Cardiac septum (tissue), 1 donor: Measurements from ENCODE around the gene SFT2D3. TPM values are rescaled to one million over a fixed set of nuclear protein-coding genes. Genes with fewer than 3 reads are reported as not detected.
A peak's percentile ranks its signal among the peaks of the same experiment; 100 is the strongest.

Experiments used
- DNase-seq: peaks from one replicate; pipeline ENCODE4 v3.0.0-alpha.2; 2020; ENCODE audit warnings: low spot score
- intact Hi-C: fragments of 100-400 bp; cut with DNase I; formaldehyde crosslinking; loops from one replicate; pipeline ENCODE4 v1.14.0; 2022
- long read RNA-seq: library from polyadenylated mRNA; unstranded; transcript quantifications from one replicate; pipeline ENCODE4 v2.0.0, GENCODE V29; 2021
- total RNA-seq: library from RNA; stranded (reverse); fragmentation: NEBNext Ultra II Directional; extraction: Animal tissue kit (Norgen Biotek cat#: 25700); gene quantifications from one replicate; pipeline ENCODE4 v1.2.1, GENCODE V29; 2021
- donor health status: DM: no; HTN: no; CAD: no.

The SFT2D3 gene, protein sequence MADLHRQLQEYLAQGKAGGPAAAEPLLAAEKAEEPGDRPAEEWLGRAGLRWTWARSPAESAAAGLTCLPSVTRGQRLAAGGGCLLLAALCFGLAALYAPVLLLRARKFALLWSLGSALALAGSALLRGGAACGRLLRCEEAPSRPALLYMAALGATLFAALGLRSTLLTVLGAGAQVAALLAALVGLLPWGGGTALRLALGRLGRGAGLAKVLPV
- total RNA-seq, result 3.1 TPM
- long read RNA-seq, transcript SFT2D3-201 (1 exons, 3,735 nt), result major isoform, 20 of 20 reads
- long read RNA-seq, partial matches to known transcripts, result 0 of 20 reads
- long read RNA-seq, other reads (novel, unspliced or antisense), result 0 of 20 reads

DNA sequence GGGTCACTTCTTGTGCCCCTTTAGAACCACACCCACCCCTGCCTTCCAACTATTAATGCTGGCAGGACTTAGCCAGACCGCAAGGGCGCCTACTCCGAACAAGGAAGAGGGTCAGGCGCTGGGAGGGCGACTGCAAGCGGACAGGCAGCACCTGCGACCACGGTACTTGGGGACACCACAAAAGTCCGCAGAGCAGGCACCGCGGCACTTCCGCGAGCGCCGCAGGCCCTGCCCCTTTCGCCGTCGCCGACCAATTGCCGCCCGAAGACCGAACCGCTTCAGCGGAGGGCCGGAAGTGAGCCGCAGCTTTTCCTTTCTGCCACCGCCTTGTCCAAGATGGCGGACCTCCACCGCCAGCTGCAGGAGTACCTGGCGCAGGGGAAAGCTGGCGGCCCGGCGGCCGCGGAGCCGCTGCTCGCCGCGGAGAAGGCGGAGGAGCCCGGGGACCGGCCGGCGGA lies at the start of gene SFT2D3:
TSS of gene SFT2D3 (plus strand) at position 305 of the 458 bp plus-strand sequence. CDS start at position 337, 32 bp downstream.
- DNase-seq, result peak; percentile 98
- intact Hi-C loops, result loop anchor here (5.0 kb wide), 1 partner anchor 156 kb away; the partner anchor contains the start of gene POLR2D

DNA sequence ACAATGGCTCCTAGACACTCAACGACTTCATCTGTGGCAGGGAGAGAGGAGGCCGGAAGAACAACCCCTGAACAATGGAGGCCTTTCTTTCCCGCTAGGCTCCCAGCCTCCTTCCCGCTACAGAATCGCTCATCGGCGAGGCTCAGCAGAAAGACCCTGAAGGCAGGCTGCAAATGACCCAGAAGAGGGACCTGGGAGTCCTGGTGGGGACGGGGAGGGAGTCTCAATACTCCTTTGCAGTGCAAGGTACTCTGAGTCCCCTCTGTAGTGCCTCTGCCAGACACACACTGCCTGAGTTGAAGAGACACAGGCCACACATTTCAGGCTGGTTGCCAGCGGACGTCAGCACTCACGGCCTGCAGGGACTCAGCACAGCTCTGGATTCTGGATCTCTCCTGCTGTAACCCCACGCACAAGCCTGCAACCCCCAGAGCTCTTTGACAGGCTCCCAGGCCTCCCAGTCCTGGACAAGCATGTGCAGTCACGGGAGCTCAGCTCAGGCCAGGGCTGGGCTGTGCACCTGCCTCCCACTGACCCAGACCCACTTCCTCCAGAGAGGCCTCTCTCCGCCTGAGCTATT lies 49.2 kb upstream of the SFT2D3 start:
- peak; percentile 95 for DNase-seq
- intact Hi-C loops, result loop anchor here (5.0 kb wide), 2 partner anchors 125 to 140 kb away; partner anchors contain the start of gene IWS1

DNA sequence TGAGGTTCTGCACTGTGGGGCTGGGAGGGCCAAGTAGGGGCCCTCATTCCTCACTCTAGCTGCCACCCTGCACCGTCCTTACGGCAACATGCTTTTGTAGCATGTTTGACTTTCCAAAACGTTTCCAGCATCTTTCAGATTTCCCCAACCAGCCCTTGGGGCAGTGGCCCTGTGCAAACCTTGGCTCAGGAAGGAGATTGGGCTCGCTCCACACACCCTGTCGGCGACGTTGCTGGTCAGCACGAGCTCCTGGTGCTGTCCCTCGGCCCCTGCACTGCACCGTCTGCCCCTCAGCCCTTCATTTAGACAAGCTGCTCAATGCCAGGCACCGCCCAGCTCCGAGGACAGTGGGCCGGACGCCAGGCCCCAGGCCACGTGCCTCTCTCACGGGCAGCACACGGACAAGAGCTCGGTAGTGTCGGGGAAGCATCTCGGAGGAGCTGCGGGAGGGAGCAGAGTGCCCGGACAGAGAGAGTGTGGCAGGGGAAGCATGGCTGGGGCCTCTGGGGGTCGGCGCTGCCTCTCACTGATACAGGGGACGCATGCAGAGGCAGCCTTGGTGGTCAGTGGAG lies 48.4 kb upstream of the SFT2D3 start:
- DNase-seq, result no peak
- intact Hi-C loops, result loop anchor here (5.0 kb wide), 2 partner anchors 126 to 141 kb away; partner anchors contain the start of gene IWS1

DNA sequence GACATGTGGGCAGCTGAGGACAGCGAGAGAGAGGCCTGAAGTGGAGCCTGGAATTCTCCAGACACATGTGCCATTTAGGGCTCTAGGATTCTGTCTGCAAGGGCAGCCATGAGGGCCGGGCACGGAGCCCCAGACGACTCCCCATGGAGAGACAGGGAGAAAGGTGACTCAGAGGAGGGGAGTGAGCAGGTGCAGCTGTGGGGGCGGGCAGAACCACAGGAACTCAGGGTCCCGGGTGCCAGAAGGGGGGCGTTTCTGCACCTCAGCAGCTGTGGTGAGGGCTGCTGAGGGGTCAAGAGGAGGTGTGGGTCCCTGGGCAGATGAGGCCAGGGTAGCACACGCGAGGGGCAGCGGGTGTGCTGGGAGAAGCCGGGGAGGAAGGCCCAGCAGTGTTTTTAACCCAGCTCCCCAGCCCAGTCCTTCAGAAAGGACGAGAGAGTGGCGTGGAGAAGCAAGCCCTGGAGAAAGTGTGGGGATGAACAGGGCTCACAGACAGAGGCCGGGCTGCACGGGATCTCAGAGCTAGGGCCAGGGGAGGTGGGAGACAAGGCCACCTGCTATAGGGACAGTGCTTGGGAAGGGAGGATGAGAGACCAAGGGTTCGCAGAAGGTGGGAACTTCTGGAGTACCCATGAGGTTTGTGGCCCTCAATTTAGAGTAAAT lies 47.7 kb upstream of the SFT2D3 start:
- intact Hi-C loops, result loop anchor here (5.0 kb wide), 2 partner anchors 126 to 141 kb away; partner anchors contain the start of gene IWS1
- DNase-seq, result no peak

DNA sequence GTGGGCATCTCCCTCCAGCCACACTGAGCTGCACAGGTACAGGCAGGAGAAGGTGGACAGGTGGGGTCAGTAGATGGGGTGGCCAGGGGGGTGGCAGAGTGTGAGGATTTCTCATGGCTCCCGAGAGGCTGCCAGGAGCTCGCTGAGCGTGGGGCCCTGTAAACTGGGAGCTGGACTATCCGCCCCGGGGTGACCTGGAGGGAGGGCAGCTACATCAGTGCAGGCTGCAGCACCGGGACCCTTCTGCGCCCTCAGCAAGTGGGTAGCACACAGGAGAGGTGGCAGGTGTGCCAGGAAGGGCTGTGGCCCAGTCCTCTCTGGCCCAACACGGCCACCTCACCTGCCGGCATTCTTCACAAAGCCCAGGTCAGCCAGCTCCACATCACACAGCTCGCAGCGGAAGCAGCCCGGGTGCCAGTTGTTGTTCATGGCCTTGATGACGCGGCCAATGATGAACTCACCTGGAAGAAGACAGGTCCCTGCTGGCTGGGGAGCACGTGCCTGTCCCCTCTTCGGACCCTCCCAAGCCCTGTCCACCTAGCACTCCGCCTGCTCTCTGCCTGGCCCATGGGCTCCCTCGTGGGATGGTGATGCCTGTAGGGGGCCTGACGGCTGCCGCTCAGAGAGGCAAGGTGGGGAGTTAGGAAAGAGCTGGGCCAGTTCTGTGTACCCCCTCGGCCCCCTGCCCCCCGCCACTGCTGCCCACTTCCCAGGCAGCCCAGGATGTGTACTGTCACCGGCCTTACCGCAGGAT lies 47.0 kb upstream of the SFT2D3 start:
- intact Hi-C loops, result loop anchor here (5.0 kb wide), 2 partner anchors 127 to 142 kb away; partner anchors contain the start of gene IWS1
- no peak for DNase-seq

DNA sequence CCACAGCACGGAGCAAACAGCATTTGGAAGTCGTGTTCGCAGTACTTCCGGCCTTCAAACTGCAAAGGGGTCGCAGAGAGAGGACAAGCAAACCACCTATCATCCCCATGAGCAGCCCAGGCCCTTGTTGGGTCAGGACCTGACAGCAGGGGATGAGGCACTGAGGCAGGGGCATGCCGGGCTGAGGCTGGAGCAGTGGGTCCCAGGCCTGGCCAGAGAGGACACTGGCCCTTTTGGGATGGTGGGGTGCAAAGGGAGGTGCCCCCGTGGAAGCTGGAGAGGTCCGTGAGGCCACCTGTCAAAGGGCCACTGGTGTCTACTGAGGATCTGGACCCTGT lies 46.5 kb upstream of the SFT2D3 start:
- no peak for DNase-seq
- intact Hi-C loops, result loop anchor here (5.0 kb wide), 2 partner anchors 128 to 143 kb away; partner anchors contain the start of gene IWS1

DNA sequence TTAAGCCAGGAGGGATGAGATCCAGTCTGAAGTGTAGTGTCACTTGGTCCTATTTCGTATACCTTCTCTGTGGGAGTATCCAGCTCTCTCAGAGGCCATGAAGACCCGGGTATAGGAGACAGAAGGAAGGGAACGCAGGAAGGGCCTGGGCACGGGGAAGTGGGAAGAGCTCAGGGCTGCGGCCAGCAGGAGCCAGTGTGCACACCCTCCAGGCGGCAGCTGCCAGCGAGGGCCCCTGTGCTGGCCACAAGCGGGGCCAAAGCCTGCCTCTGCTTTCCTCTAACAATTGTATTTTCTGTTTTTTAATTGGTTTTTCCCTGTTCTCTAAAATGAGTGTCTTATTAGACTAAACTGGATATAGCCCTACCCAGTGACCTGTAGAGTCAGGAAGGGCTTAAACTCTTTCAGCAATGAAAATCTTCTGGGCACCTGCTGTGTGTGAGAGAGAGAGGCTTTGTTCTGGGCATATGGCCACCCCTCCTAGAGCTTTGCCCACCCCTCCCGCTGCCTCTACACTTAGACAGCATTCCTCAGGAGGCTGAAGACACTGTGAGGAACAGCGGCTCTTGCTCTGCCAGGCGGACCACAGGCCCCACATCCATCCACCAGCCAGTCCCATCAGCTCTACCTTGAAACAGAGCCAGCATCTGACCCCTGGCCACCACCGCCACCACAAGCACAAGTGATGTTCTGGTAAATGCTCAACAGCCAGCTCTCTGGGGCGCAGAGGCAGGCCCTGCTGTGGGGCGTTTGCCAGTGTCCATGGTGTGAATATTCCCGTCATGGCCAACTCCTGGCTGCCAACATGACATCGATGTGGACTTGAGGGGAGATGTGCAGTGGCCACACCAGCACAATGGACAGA lies 45.9 kb upstream of the SFT2D3 start:
- DNase-seq, result no peak
- intact Hi-C loops, result loop anchor here (2.0 kb wide), 1 partner anchor 17 kb away; no protein-coding TSS in a partner anchor

DNA sequence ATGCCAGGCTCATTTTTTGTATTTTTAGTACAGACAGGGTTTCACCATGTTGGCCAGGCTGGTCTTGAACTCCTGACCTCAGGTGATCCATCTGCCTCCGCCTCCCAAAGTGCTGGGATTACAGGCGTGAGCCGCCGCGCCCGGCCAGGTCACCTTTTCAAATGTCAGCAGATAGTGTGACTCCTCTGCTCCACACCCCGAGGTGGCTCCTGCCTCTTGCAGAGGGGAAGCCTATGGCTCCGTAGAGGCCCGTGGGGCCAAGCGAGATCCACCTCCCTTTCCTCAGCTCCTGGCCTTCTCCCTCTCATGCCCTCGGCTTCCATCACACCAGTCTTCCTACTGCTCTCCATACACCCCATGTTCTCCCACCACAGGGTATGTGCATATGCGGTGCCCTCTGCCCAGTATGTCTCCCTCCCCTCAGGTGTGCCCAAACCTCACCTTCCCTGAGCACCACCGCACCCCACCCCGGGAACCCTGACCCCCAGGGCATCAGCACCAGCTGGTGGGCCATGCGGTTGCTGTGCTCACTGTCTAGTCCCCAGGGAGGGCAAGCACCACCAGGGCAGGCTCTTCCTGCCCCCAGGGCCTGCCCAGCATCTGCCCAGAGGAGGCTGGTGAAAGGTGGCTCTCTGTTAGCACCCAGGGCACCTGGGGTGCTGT lies 44.6 kb upstream of the SFT2D3 start:
- intact Hi-C loops, result loop anchor here (2.0 kb wide), 1 partner anchor 16 kb away; no protein-coding TSS in a partner anchor
- no peak for DNase-seq

DNA sequence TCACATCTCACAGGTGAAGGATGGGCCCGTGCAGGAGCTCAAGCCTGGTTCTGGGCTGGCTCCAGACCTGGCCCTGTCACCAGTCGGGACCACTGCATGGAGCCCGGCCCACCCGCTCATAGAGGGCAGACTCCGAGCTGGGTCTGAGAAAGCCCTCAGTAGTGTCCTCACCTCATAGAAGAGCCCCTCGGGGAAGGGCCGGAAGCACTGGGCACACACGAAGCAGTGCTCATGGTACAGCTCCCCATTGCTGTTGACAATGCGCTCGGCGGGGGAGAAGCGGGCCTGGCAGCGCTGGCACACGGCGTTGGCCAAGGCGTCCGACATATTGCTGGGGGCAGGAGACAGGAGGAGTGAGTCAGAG lies 44.1 kb upstream of the SFT2D3 start:
- intact Hi-C loops, result loop anchor here (2.0 kb wide), 1 partner anchor 16 kb away; no protein-coding TSS in a partner anchor
- DNase-seq, result no peak

DNA sequence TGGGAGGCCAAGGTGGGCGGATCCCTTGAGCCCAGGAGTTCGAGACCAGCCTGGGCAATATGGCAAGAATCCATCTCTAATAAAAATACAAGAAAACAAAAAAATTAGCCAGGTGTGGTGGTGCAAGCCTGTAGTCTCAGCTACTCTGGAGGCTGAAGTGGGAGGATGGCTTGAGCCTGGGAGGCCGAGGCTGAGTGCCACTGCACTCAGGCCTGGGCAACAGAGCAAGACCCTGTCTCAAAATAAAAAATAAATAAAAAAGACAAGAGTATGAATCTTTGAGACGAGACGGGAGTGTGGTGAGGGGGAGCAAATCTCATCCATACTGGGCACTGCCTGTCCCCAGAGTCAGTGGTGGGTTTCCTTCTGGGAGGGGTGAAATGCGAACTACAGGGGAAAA lies 43.2 kb upstream of the SFT2D3 start:
- intact Hi-C loops, result no loop called here
- no peak for DNase-seq

DNA sequence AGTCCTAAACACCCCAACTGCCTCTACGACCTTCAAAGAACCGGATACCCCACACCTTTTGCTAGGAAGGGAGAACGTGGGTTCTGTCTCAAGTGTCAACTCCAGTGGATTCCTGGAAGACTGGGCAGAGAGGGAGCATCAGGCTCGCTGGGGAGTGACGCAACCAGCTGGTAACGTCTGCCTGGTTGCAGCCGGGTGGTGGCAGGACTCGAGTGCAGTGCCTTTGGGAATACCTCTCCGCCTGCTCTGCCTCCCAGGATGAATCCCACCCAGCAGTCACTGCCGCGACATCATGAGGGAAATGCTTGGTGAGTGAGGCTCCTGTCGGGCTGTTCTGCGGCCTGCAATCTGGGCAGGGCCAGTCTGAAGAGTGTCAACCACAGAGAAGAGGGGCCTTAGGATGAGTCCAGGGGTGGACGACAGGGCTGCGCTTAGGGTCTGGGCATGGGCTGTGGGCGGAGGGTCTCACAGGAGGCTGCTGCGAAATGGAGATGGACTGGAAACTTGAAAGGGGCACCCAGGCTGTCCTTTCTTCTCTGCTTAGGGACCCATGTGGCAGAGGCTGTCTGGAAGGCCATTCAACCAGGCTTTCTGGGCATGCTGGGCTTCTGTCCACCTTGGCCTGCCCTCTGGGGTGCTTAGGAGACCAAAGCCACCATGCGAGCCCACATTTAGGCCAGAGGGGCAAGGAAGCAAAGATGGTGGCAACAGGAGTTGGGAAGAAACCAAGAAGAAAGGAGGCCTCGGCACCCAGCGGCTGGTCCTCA lies 42.5 kb upstream of the SFT2D3 start:
- DNase-seq, result no peak
- intact Hi-C loops, result no loop called here

DNA sequence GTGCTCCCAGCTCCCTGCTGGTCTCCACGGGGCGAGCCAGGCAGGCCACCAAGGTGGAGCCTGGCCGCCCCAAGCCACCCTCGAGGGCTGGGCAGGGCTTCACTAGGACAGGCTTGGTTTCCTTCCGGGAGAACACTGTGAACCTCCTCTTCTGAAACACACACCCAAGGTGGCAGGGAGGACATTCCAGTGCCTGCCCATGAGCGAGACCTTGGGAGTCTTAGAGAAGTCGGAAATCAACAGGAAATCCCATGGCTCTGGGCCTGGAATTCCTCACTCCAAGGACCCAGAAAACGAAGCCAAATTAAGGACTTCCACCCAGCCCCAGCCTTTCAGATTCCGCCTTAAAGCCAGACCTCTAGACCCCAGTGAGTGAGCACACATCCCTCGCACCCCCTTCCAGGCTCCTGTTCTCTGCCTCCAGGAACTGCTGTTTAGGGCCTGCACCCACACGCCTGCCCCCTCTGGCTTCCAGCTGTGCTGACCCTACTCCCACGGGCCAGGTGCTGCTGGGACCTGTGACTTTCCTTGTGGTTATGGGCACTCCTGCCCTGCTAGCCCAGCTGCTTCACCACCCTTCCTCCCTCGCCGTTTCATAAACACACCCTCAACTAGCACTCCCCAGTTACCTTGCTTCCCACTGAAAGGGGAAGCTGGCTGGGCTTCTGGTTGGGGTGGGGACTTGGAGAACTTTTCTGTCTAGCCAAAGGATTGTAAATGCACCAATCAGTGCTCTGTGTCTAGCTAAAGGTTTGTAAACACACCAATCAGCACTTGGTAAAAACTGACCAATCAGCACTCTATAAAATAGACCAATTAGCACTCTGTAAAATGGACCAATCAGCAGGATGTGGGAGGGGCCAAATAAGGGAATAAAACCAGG lies 41.6 kb upstream of the SFT2D3 start:
- DNase-seq, result no peak
- intact Hi-C loops, result no loop called here

DNA sequence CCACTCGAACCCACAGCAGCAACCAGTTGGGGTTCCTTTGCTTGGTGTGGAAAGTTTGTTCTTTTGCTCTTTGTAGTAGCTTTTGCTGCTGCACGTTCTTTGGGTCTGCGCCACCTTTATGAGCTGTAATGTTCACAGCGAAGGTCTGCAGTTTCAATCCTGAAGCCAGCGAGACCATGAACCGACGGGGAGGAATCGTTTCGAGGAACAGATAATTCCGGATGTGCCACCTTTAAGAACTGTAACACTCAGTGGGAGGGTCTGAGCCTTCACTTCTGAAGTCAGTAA lies 41.1 kb upstream of the SFT2D3 start:
- intact Hi-C loops, result no loop called here
- DNase-seq, result no peak

DNA sequence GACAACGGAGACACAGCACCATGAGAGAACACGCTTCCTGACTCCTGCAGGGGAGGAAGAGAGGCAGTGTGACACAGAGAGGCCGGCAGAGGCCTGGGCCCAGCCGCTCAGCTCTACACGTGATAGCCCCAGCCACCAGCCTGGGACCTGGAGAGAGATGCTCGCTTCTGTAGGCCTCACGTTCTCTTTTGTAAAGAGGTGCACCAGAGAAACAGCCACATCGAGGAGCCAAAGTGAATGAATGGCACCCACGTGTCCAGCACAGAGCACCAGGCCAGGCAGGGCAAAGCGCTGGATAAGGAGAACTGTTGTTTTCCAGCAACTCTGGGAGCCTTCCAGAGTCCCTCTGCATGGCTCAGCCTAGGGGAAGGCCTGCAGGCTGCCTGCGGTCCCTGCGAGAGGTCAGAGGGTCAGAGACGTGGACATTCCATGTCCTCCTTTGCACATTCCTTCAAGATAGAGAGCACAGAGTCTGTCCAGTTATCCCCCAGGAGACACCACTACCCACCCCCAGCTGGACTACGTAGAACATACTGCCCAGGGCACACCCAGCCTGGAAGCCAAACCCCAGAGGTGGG lies 40.1 kb upstream of the SFT2D3 start:
- intact Hi-C loops, result no loop called here
- DNase-seq, result peak; percentile 61

DNA sequence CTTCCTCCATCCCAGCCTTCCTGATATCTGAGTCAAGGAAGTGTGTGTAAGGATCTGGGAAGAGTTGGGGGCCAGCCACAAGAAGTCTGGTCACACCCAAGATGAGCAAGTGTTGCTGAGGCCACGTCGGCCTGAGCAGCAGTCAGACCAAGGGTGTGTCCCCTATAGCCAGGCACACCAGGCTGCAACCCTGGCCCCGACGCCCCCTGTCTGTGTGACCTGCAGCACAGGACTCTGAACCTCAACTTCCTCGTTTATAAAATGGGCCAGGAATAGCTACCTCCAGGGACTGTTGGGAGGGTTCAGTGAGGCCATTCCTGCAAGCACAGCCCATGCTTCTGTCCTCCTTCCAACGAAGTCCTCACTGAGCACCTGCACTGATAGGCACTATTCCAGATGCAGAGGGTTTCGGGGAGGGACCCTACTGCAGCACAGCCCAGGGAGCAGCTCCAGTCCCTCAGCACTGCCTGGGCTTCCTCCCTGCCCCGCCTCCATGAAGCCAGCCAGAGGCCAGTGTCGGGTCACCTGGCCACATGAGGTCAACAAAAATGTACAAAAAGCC lies 39.3 kb upstream of the SFT2D3 start:
- peak; percentile 79 for DNase-seq
- intact Hi-C loops, result no loop called here
